Natural killer cell (primary cell): Measurements from ENCODE around the gene PRIMA1. TPM values are rescaled to one million over a fixed set of nuclear protein-coding genes. Genes with fewer than 3 reads are reported as not detected.

Source experiments
- ATAC-seq, 3 donors: fragments of 150-1000 bp in 2 of 3; fragments of 200-7000 bp in 1 of 3; cut with Tn5 transposase; 1 replicate in 1 of 3; 2 replicates in 2 of 3; pipeline ENCODE4 v1.10.0; 2021; ENCODE audit warnings: mild to moderate bottlenecking in 2 of 3, moderate library complexity in 2 of 3
- DNase-seq, 2 donors: peaks; one replicate each; pipeline versions ENCODE4 v3.0.0 to v3.0.0-alpha.2; 2013 to 2021; ENCODE audit warnings: mixed read lengths in 1 of 2
- H3K27ac ChIP-seq: one replicate; pipeline ENCODE4 v1.5.1; 2013; ENCODE audit warnings: mild to moderate bottlenecking, low read length
- H3K27me3 ChIP-seq: one replicate; pipeline ENCODE4 v1.6.1; 2013; ENCODE audit warnings: low read length; ENCODE audit not compliant: control insufficient read depth, insufficient read depth
- H3K36me3 ChIP-seq: one replicate; pipeline ENCODE4 v1.6.1; 2013; ENCODE audit warnings: low read length; ENCODE audit not compliant: control insufficient read depth, insufficient read depth
- H3K4me1 ChIP-seq: one replicate; pipeline ENCODE4 v1.6.1; 2013; ENCODE audit warnings: low read length; ENCODE audit not compliant: control insufficient read depth, insufficient read depth
- H3K4me3 ChIP-seq: one replicate; pipeline ENCODE4 v1.5.1; 2013; ENCODE audit warnings: low read length
- H3K9me3 ChIP-seq: one replicate; pipeline ENCODE4 v1.6.1; 2013; ENCODE audit warnings: low read length; ENCODE audit not compliant: control insufficient read depth, insufficient read depth
- H3K27ac Mint-ChIP-seq, 2 donors: one replicate each; pipeline ENCODE4 v1.8.0; 2022; ENCODE audit warnings: mild to moderate bottlenecking in 2 of 2, mixed read lengths in 2 of 2, moderate library complexity in 1 of 2
- H3K27me3 Mint-ChIP-seq, 2 donors: one replicate each; pipeline ENCODE4 v1.8.0; 2022; ENCODE audit warnings: low read depth in 2 of 2, mixed read lengths in 2 of 2
- H3K36me3 Mint-ChIP-seq: one replicate; pipeline ENCODE4 v1.8.0; 2022; ENCODE audit warnings: mixed read lengths
- H3K4me1 Mint-ChIP-seq, 2 donors: one replicate each; pipeline ENCODE4 v1.8.0; 2022; ENCODE audit warnings: mixed read lengths in 2 of 2
- H3K4me3 Mint-ChIP-seq: one replicate; pipeline ENCODE4 v1.8.0; 2022; ENCODE audit warnings: mild to moderate bottlenecking, moderate library complexity, mixed read lengths
- H3K9me3 Mint-ChIP-seq, 2 donors: one replicate each; pipeline ENCODE4 v1.8.0; 2022; ENCODE audit warnings: mixed read lengths in 2 of 2
- CTCF ChIP-seq: fragments of 200-600 bp; IDR thresholded peaks from one replicate; pipeline ENCODE4 v1.8.0; 2022; ENCODE audit warnings: antibody characterized with exemption
- WGBS: methylation state at CpG from one replicate; pipeline ENCODE4 v1.1.7; 2013; ENCODE audit warnings: missing lambda C conversion rate; ENCODE audit not compliant: insufficient coverage; 5-methylcytosine and 5-hydroxymethylcytosine counted together
- intact Hi-C: fragments of 100-400 bp; cut with micrococcal nuclease; formaldehyde crosslinking; loops from one replicate; pipeline ENCODE4 v1.14.2; 2022
- total RNA-seq, 4 donors: library from RNA; stranded (reverse); fragments of 120-200 nt in 1 of 4; gene quantifications; one replicate each; pipeline versions ENCODE4 v1.2.3 to v1.2.4, GENCODE V29; 2013 to 2022

PRIMA1 gene
- total RNA-seq, 3 donors from 2014 or later (not counting 1 experiment from before 2014, with no cell fraction given), result not detected

GRCh38 chr14:93792391-93792790 is 4.1 kb upstream of the PRIMA1 start:
- H3K27me3 Mint-ChIP-seq, result peaks cover 29 to 56% of the 10 kb centered on the region in 2 donors
- intact Hi-C loops, result no loop called here
- H3K4me3 ChIP-seq, result no peak overlapping the region

GRCh38 chr14:93790966-93791365 is 2.7 kb upstream of the PRIMA1 start:
- no peaks in the 10 kb centered on the region for H3K9me3 Mint-ChIP-seq
- no peak overlapping the region for H3K4me3 Mint-ChIP-seq
- DNase-seq, result no peak
- H3K27ac ChIP-seq, result no peak overlapping the region
- no peaks in the 10 kb centered on the region for H3K36me3 Mint-ChIP-seq
- peaks cover 10% of the 10 kb centered on the region for H3K27me3 ChIP-seq
- no peaks in the 10 kb centered on the region for H3K9me3 ChIP-seq
- no peaks in the 10 kb centered on the region for H3K4me1 Mint-ChIP-seq
- no peaks in the 10 kb centered on the region for H3K4me1 ChIP-seq
- H3K36me3 ChIP-seq, result no peaks in the 10 kb centered on the region
- H3K27me3 Mint-ChIP-seq, result peaks cover 34 to 57% of the 10 kb centered on the region in 2 donors
- TF ChIP-seq CTCF, result no peak
- intact Hi-C loops, result no loop called here
- H3K4me3 ChIP-seq, result no peak overlapping the region
- 59% methylated on average over 5 of the region's 5 CpGs for WGBS
- no peak for ATAC-seq
- H3K27ac Mint-ChIP-seq, result no peak overlapping the region

More at GRCh38 chr14:93792391-93792790, 4.1 kb upstream of the PRIMA1 start:
- ATAC-seq (no peak), DNase-seq (no peak)
- Histone ChIP-seq H3K27me3 (peaks cover 10% of the 10 kb centered on the region), H3K36me3 (no peaks in the 10 kb centered on the region), H3K27ac (no peak overlapping the region), H3K4me1 (no peaks in the 10 kb centered on the region), H3K9me3 (no peaks in the 10 kb centered on the region)
- no peaks in the 10 kb centered on the region for H3K36me3 Mint-ChIP-seq
- H3K4me1 Mint-ChIP-seq, result no peaks in the 10 kb centered on the region
- no peak for TF ChIP-seq CTCF
- H3K4me3 Mint-ChIP-seq, result no peak overlapping the region
- no peaks in the 10 kb centered on the region for H3K9me3 Mint-ChIP-seq
- WGBS, result 89% methylated on average over 3 of the region's 3 CpGs
- H3K27ac Mint-ChIP-seq, result no peak overlapping the region

- Mint-ChIP-seq H3K27me3 (peaks cover 42 to 67% of the 10 kb centered on the region in 2 donors), H3K9me3 (no peaks in the 10 kb centered on the region), H3K4me3 (no peak overlapping the region), H3K36me3 (no peaks in the 10 kb centered on the region), H3K27ac (no peak overlapping the region), H3K4me1 (no peaks in the 10 kb centered on the region)
- no peaks in the 10 kb centered on the region for H3K36me3 ChIP-seq
- 19% methylated on average over 28 of the region's 29 CpGs for WGBS
- DNase-seq (no peak), ATAC-seq (no peak)
- H3K4me3 ChIP-seq, result no peak overlapping the region
- H3K27me3 ChIP-seq, result peaks cover 10% of the 10 kb centered on the region
- TF ChIP-seq CTCF, result no peak
- no peaks in the 10 kb centered on the region for H3K9me3 ChIP-seq
- H3K4me1 ChIP-seq, result no peaks in the 10 kb centered on the region
- no peak overlapping the region for H3K27ac ChIP-seq
- intact Hi-C loops, result no loop called here
Measured at GRCh38 chr14:93789228-93790130, 1.2 kb upstream of the PRIMA1 start.
